Measurements from ENCODE around the gene LRMDA.

DNA sequence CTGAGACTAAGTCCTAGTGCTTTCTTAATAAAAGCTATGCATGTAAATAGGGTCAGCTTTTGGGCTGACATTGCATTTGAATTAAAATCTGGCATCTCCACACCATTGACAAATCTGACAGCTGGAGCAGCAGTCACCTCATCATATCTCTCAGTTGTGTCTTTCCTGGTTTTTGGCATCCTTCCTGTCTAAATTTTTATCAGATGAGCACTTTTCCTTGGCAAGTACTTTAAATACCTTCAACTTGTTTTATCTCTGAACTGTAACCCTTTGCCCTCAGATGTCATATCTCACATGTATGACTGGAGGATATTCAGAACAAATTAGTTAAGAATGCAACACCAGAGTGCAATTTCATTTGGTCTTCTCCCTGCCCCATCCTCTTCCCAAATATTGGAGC, 1066.2 kb downstream of the LRMDA start:
- TF ChIP-seq CTCF (IDR thresholded peaks at IDR 0.05) (no peak), POLR2A (IDR thresholded peaks at IDR 0.05) (no peak)

Data from tibial nerve (tissue), 3 donors.